CD4-positive, alpha-beta memory T cell (primary cell): ENCODE results near the gene ZMYND11. TPM values are rescaled to one million over a fixed set of nuclear protein-coding genes. Genes with fewer than 3 reads are reported as not detected.
"Not testable (repeated sequence)": the region's sequence is repeated elsewhere in the genome, so short reads cannot be mapped to it uniquely, and the experiment has no call there.

Source experiments
- CTCF ChIA-PET: fragments of 350-600 bp; sonication (Branson Sonifier 250); formaldehyde crosslinking; loops from one replicate; lab custom pipeline; 2021; ENCODE audit warnings: inconsistent platforms; ENCODE audit not compliant: partially characterized antibody; lab: Charles Lee
- POLR2A ChIA-PET: fragments of 350-600 bp; sonication (Branson Sonifier 250); formaldehyde crosslinking; loops from one replicate; lab custom pipeline; 2021; ENCODE audit not compliant: partially characterized antibody; lab: Charles Lee
- DNase-seq, 5 donors: peaks; one replicate each; pipeline versions ENCODE4 v3.0.0 to v3.0.0-alpha.2; 2020 to 2022; ENCODE audit warnings: mixed read lengths in 1 of 5
- H3K27ac ChIP-seq: one replicate; pipeline ENCODE4 v1.7.0; 2013; ENCODE audit warnings: low read depth, low read length
- H3K27me3 ChIP-seq: 2 replicates; pipeline ENCODE4 v1.7.0; 2013; ENCODE audit warnings: mild to moderate bottlenecking, low read length, moderate library complexity; ENCODE audit not compliant: insufficient read depth
- H3K36me3 ChIP-seq: 2 replicates; pipeline ENCODE4 v1.7.0; 2013; ENCODE audit warnings: mild to moderate bottlenecking, low read length, moderate library complexity; ENCODE audit not compliant: insufficient read depth
- H3K4me1 ChIP-seq: 2 replicates; pipeline ENCODE4 v1.7.0; 2013; ENCODE audit warnings: mild to moderate bottlenecking, low read length, moderate library complexity; ENCODE audit not compliant: insufficient read depth
- H3K4me3 ChIP-seq, 2 donors: one replicate each; pipeline ENCODE4 v1.7.0; 2013; ENCODE audit warnings: low read length in 2 of 2, mild to moderate bottlenecking in 1 of 2
- H3K9me3 ChIP-seq, 2 donors: one replicate each; pipeline ENCODE4 v1.7.0; 2013; ENCODE audit warnings: low read length in 2 of 2, control low read depth in 1 of 2; ENCODE audit not compliant: control insufficient read depth in 1 of 2
- H3K27ac Mint-ChIP-seq, 7 donors: one replicate each; pipeline ENCODE4 v1.8.0; 2020 to 2021; ENCODE audit warnings: mixed read lengths in 7 of 7, mild to moderate bottlenecking in 6 of 7, inconsistent platforms in 3 of 7, moderate library complexity in 3 of 7
- H3K27me3 Mint-ChIP-seq, 2 donors: one replicate each; pipeline ENCODE4 v1.8.0; 2020 to 2021; ENCODE audit warnings: mixed read lengths in 2 of 2
- H3K36me3 Mint-ChIP-seq, 2 donors: one replicate each; pipeline ENCODE4 v1.8.0; 2020 to 2021; ENCODE audit warnings: mixed read lengths in 2 of 2, inconsistent platforms in 1 of 2, mild to moderate bottlenecking in 1 of 2
- H3K4me1 Mint-ChIP-seq, 4 donors: one replicate each; pipeline ENCODE4 v1.8.0; 2020 to 2021; ENCODE audit warnings: mixed read lengths in 4 of 4, mild to moderate bottlenecking in 1 of 4
- H3K4me3 Mint-ChIP-seq, 8 donors: one replicate each; pipeline ENCODE4 v1.8.0; 2020 to 2021; ENCODE audit warnings: mixed read lengths in 8 of 8, mild to moderate bottlenecking in 7 of 8, moderate library complexity in 6 of 8, inconsistent platforms in 3 of 8
- H3K9me3 Mint-ChIP-seq, 8 donors: one replicate each; pipeline ENCODE4 v1.8.0; 2020 to 2021; ENCODE audit warnings: mixed read lengths in 8 of 8, mild to moderate bottlenecking in 5 of 8, inconsistent platforms in 3 of 8, moderate library complexity in 1 of 8
- intact Hi-C: fragments of 100-400 bp; cut with micrococcal nuclease; formaldehyde crosslinking; loops from one replicate; pipeline ENCODE4 v1.15.1; 2023
- polyA plus RNA-seq, 2 donors: library from polyadenylated mRNA; unstranded; fragments of 300-500 nt; fragmentation: Illumina TruSeq; gene quantifications; one replicate each; pipeline ENCODE4 v1.2.3, GENCODE V29; 2021
- total RNA-seq, 2 experiments: library from RNA; stranded (reverse); gene quantifications; one replicate each; pipeline ENCODE4 v1.2.3, GENCODE V29; 2021

ZMYND11 gene
- total and polyA plus RNA-seq, 4 experiments from 2014 or later: 26.6 to 63.2 (median 52.1) TPM

GRCh38 chr10:178723-179122, 43.5 kb downstream of the ZMYND11 start:
- peaks cover 21 to 26% of the 10 kb centered on the region in 2 donors for H3K36me3 Mint-ChIP-seq
- DNase-seq: no peak
- Histone ChIP-seq H3K9me3 (no peaks in the 10 kb centered on the region), H3K36me3 (no peaks in the 10 kb centered on the region), H3K4me1 (peaks cover 14% of the 10 kb centered on the region), H3K27ac (no peak overlapping the region), H3K4me3 (no peak overlapping the region), H3K27me3 (no peaks in the 10 kb centered on the region)
- peaks cover 15 to 26% (median 23%) of the 10 kb centered on the region in 4 donors for H3K4me1 Mint-ChIP-seq
- no peak overlapping the region for H3K27ac Mint-ChIP-seq
- intact Hi-C loops: loop anchor here (1.0 kb wide), 2 partner anchors 292 to 333 kb away; no protein-coding TSS in a partner anchor
- H3K4me3 Mint-ChIP-seq: no peak overlapping the region
- ChIA-PET POLR2A (no interaction called here), CTCF (no interaction called here)
- H3K27me3 Mint-ChIP-seq: no peaks in the 10 kb centered on the region
- H3K9me3 Mint-ChIP-seq: peaks cover 0 to 2% (median 0%) of the 10 kb centered on the region in 8 donors

GRCh38 chr10:182441-183201, 47.4 kb downstream of the ZMYND11 start:
- H3K9me3 Mint-ChIP-seq: peaks cover 0 to 9% (median 3%) of the 10 kb centered on the region in 8 donors

GRCh38 chr10:184174-184573, 48.9 kb downstream of the ZMYND11 start:
- Histone ChIP-seq H3K36me3 (no peaks in the 10 kb centered on the region), H3K27ac (no peak overlapping the region), H3K27me3 (no peaks in the 10 kb centered on the region), H3K4me1 (peaks cover 14% of the 10 kb centered on the region), H3K4me3 (no peak overlapping the region), H3K9me3 (no peaks in the 10 kb centered on the region)
- no peak for DNase-seq
- no peak overlapping the region for H3K4me3 Mint-ChIP-seq
- H3K27ac Mint-ChIP-seq: no peak overlapping the region
- peaks cover 0 to 9% (median 3%) of the 10 kb centered on the region in 8 donors for H3K9me3 Mint-ChIP-seq
- ChIA-PET POLR2A (no interaction called here), CTCF (no interaction called here)
- peaks cover 44 to 45% of the 10 kb centered on the region in 2 donors for H3K36me3 Mint-ChIP-seq
- no peaks in the 10 kb centered on the region for H3K27me3 Mint-ChIP-seq
- intact Hi-C loops: no loop called here
- peaks cover 9 to 16% (median 15%) of the 10 kb centered on the region in 4 donors for H3K4me1 Mint-ChIP-seq

More at GRCh38 chr10:182441-183201, 47.4 kb downstream of the ZMYND11 start:
- intact Hi-C loops: no loop called here
- H3K36me3 ChIP-seq: no peaks in the 10 kb centered on the region
- peaks cover 37 to 38% of the 10 kb centered on the region in 2 donors for H3K36me3 Mint-ChIP-seq
- H3K9me3 ChIP-seq: no peaks in the 10 kb centered on the region
- H3K27ac ChIP-seq: no peak overlapping the region
- ChIA-PET POLR2A (interaction anchor here (1.2 kb wide), 1 partner anchor 47 kb away, joined by 3 read pairs; the partner anchor contains the start of gene ZMYND11), CTCF (interaction anchor here (1.2 kb wide), 1 partner anchor 175 kb away, joined by 3 read pairs; no protein-coding TSS in a partner anchor)
- peak overlapping the region in 1 of 2 donors; percentile 7 for H3K4me3 ChIP-seq
- peaks cover 14% of the 10 kb centered on the region for H3K4me1 ChIP-seq
- DNase-seq: no peak
- H3K27me3 ChIP-seq: no peaks in the 10 kb centered on the region
- peak overlapping the region in 6 of 8 donors; percentile 1 to 68 (median 48) for H3K4me3 Mint-ChIP-seq
- H3K27ac Mint-ChIP-seq: peak overlapping the region; percentile 4 to 63 (median 36)
- H3K4me1 Mint-ChIP-seq: peaks cover 10 to 16% (median 12%) of the 10 kb centered on the region in 4 donors
- H3K27me3 Mint-ChIP-seq: no peaks in the 10 kb centered on the region

- ChIA-PET CTCF (no interaction called here), POLR2A (no interaction called here)
- intact Hi-C loops: no loop called here
- Mint-ChIP-seq H3K4me1 (peaks cover 9 to 16% (median 15%) of the 10 kb centered on the region in 4 donors), H3K27ac (peak overlapping the region in 1 of 7 donors; percentile 16), H3K27me3 (no peaks in the 10 kb centered on the region), H3K36me3 (peaks cover 47% of the 10 kb centered on the region in 2 donors), H3K9me3 (peaks cover 0 to 9% (median 3%) of the 10 kb centered on the region in 8 donors), H3K4me3 (peak overlapping the region in 1 of 8 donors; percentile 39)
- Histone ChIP-seq H3K4me3 (no peak overlapping the region), H3K27me3 (no peaks in the 10 kb centered on the region), H3K4me1 (peaks cover 14% of the 10 kb centered on the region), H3K36me3 (no peaks in the 10 kb centered on the region), H3K27ac (no peak overlapping the region), H3K9me3 (no peaks in the 10 kb centered on the region)
- no peak for DNase-seq
Observed at GRCh38 chr10:184911-185310, 49.7 kb downstream of the ZMYND11 start.

- CTCF ChIA-PET, H3K9me3 ChIP-seq, H3K27me3 ChIP-seq, H3K4me3 ChIP-seq, H3K9me3 Mint-ChIP-seq, H3K27me3 Mint-ChIP-seq, DNase-seq, POLR2A ChIA-PET, H3K4me3 Mint-ChIP-seq, H3K36me3 ChIP-seq, H3K27ac Mint-ChIP-seq, intact Hi-C loops, H3K27ac ChIP-seq: not testable (repeated sequence)
- peaks cover 9 to 16% (median 15%) of the 10 kb centered on the region in 4 donors for H3K4me1 Mint-ChIP-seq
- H3K36me3 Mint-ChIP-seq: peaks cover 51% of the 10 kb centered on the region in 2 donors
- peaks cover 14% of the 10 kb centered on the region for H3K4me1 ChIP-seq
Observed at GRCh38 chr10:185571-185970, 50.3 kb downstream of the ZMYND11 start.

GRCh38 chr10:186911-187310, 51.7 kb downstream of the ZMYND11 start:
- Mint-ChIP-seq H3K4me1 (peaks cover 9 to 19% (median 16%) of the 10 kb centered on the region in 4 donors), H3K4me3 (no peak overlapping the region), H3K9me3 (peaks cover 0 to 9% (median 3%) of the 10 kb centered on the region in 8 donors), H3K36me3 (peaks cover 48 to 56% of the 10 kb centered on the region in 2 donors), H3K27me3 (no peaks in the 10 kb centered on the region), H3K27ac (no peak overlapping the region)
- intact Hi-C loops: no loop called here
- no peak overlapping the region for H3K27ac ChIP-seq
- no peaks in the 10 kb centered on the region for H3K36me3 ChIP-seq
- peaks cover 13% of the 10 kb centered on the region for H3K4me1 ChIP-seq
- no peak overlapping the region for H3K4me3 ChIP-seq
- CTCF ChIA-PET: no interaction called here
- POLR2A ChIA-PET: no interaction called here
- H3K9me3 ChIP-seq: no peaks in the 10 kb centered on the region
- DNase-seq: no peak
- H3K27me3 ChIP-seq: no peaks in the 10 kb centered on the region

GRCh38 chr10:188546-188945, 53.3 kb downstream of the ZMYND11 start:
- Mint-ChIP-seq H3K4me1 (peaks cover 0 to 18% (median 7%) of the 10 kb centered on the region in 4 donors), H3K9me3 (peaks cover 0 to 9% (median 3%) of the 10 kb centered on the region in 8 donors), H3K4me3 (no peak overlapping the region)

More at GRCh38 chr10:188546-188945, 53.3 kb downstream of the ZMYND11 start:
- H3K27ac Mint-ChIP-seq: no peak overlapping the region
- H3K27ac ChIP-seq: no peak overlapping the region
- no peaks in the 10 kb centered on the region for H3K4me1 ChIP-seq
- CTCF ChIA-PET: no interaction called here
- no peaks in the 10 kb centered on the region for H3K9me3 ChIP-seq
- POLR2A ChIA-PET: no interaction called here
- no peak for DNase-seq
- H3K36me3 ChIP-seq: no peaks in the 10 kb centered on the region
- H3K36me3 Mint-ChIP-seq: peaks cover 43 to 52% of the 10 kb centered on the region in 2 donors
- H3K27me3 ChIP-seq: no peaks in the 10 kb centered on the region
- H3K4me3 ChIP-seq: no peak overlapping the region
- intact Hi-C loops: no loop called here
- no peaks in the 10 kb centered on the region for H3K27me3 Mint-ChIP-seq
